WTC11 (cell line): ENCODE data around the gene HYAL1. TPM values are rescaled to one million over a fixed set of nuclear protein-coding genes. Genes with fewer than 3 reads are reported as not detected.

ENCODE experiments used
- ATAC-seq: fragments of 200-7000 bp; cut with Tn5 transposase; 2 replicates; pipeline ENCODE4 v1.10.0; 2021; ENCODE audit warnings: mild to moderate bottlenecking, moderate library complexity
- CTCF ChIA-PET: fragments of 300-600 bp; sonication (Branson Sonifier 250); formaldehyde crosslinking; loops from one replicate; lab custom pipeline; 2021; ENCODE audit warnings: antibody characterized with exemption; lab: Charles Lee
- POLR2A ChIA-PET: fragments of 350-600 bp; sonication (Branson Sonifier 250); formaldehyde crosslinking; loops from one replicate; lab custom pipeline; 2021; ENCODE audit warnings: antibody characterized with exemption; lab: Charles Lee
- DNase-seq: peaks from one replicate; pipeline ENCODE4 v3.0.0; 2021; ENCODE audit warnings: low spot score
- H3K27ac Mint-ChIP-seq: 2 replicates; pipeline ENCODE4 v1.8.0; 2021; ENCODE audit warnings: mixed read lengths
- H3K27me3 Mint-ChIP-seq: 2 replicates; pipeline ENCODE4 v1.8.0; 2021; ENCODE audit warnings: low read depth, mild to moderate bottlenecking, moderate library complexity, mixed read lengths
- H3K36me3 Mint-ChIP-seq: 2 replicates; pipeline ENCODE4 v1.8.0; 2021; ENCODE audit warnings: mixed read lengths
- H3K4me1 Mint-ChIP-seq: 2 replicates; pipeline ENCODE4 v1.8.0; 2022; ENCODE audit warnings: mixed read lengths
- H3K4me3 Mint-ChIP-seq: 2 replicates; pipeline ENCODE4 v1.8.0; 2021; ENCODE audit warnings: mild to moderate bottlenecking, moderate library complexity, mixed read lengths
- H3K9me3 Mint-ChIP-seq: 2 replicates; pipeline ENCODE4 v1.8.0; 2021; ENCODE audit warnings: mixed read lengths
- AR ChIP-seq: fragments of 250-450 bp; sonication (Bioruptor Pico); IDR thresholded peaks from 2 replicates; pipeline ENCODE4 v1.9.0; 2021; ENCODE audit warnings: mild to moderate bottlenecking
- ARID4B ChIP-seq: sonication (generic); formaldehyde crosslinking; IDR thresholded peaks from 2 replicates; pipeline ENCODE4 v1.8.0; 2023; ENCODE audit warnings: missing genetic modification reagents, mild to moderate bottlenecking, borderline replicate concordance
- CREM ChIP-seq: sonication (generic); formaldehyde crosslinking; IDR thresholded peaks from 2 replicates; pipeline ENCODE4 v1.8.1; 2022; ENCODE audit warnings: mild to moderate bottlenecking, missing genetic modification reagents, moderate library complexity
- EMX1 ChIP-seq: fragments of 250-450 bp; sonication (Bioruptor Pico); IDR thresholded peaks from 2 replicates; pipeline ENCODE4 v1.8.0; 2021; ENCODE audit warnings: mild to moderate bottlenecking
- ESRRA ChIP-seq: sonication (generic); formaldehyde crosslinking; IDR thresholded peaks from 2 replicates; pipeline ENCODE4 v1.8.1; 2022; ENCODE audit warnings: mild to moderate bottlenecking, missing genetic modification reagents, borderline replicate concordance
- ETV6 ChIP-seq: sonication (generic); formaldehyde crosslinking; IDR thresholded peaks from 2 replicates; pipeline ENCODE4 v1.8.1; 2022; ENCODE audit warnings: mild to moderate bottlenecking, missing genetic modification reagents
- FOXJ3 ChIP-seq: sonication (generic); formaldehyde crosslinking; IDR thresholded peaks from 2 replicates; pipeline ENCODE4 v1.9.0; 2021; ENCODE audit warnings: missing genetic modification reagents, mild to moderate bottlenecking, borderline replicate concordance
- FOXP1 ChIP-seq: sonication (generic); formaldehyde crosslinking; IDR thresholded peaks from 2 replicates; pipeline ENCODE4 v1.8.0; 2022; ENCODE audit warnings: missing genetic modification reagents, mild to moderate bottlenecking, moderate library complexity, borderline replicate concordance
- GRHL2 ChIP-seq: fragments of 250-450 bp; sonication (Bioruptor Pico); IDR thresholded peaks from 2 replicates; pipeline ENCODE4 v1.8.0; 2022; ENCODE audit warnings: mild to moderate bottlenecking, moderate library complexity; ENCODE audit not compliant: insufficient replicate concordance, severe bottlenecking
- GTF2I ChIP-seq: fragments of 250-450 bp; sonication (Bioruptor Pico); conservative IDR thresholded peaks from 2 replicates; pipeline ENCODE4 v1.4.0; 2021; ENCODE audit warnings: mild to moderate bottlenecking
- HMGA2 ChIP-seq: fragments of 250-450 bp; sonication (Bioruptor Pico); IDR thresholded peaks from 2 replicates; pipeline ENCODE4 v1.4.0; 2021; ENCODE audit warnings: mild to moderate bottlenecking, moderate library complexity
- IRF2 ChIP-seq: sonication (generic); formaldehyde crosslinking; IDR thresholded peaks from 2 replicates; pipeline ENCODE4 v1.8.0; 2022; ENCODE audit warnings: low read depth, missing genetic modification reagents, borderline replicate concordance
- KAT7 ChIP-seq: sonication (generic); formaldehyde crosslinking; IDR thresholded peaks from 2 replicates; pipeline ENCODE4 v1.8.1; 2023; ENCODE audit warnings: missing genetic modification reagents, mild to moderate bottlenecking, borderline replicate concordance
- MXD4 ChIP-seq: fragments of 250-450 bp; sonication (Bioruptor Pico); IDR thresholded peaks from 2 replicates; pipeline ENCODE4 v1.8.0; 2021; ENCODE audit warnings: mild to moderate bottlenecking, moderate library complexity, borderline replicate concordance
- NFYB ChIP-seq: sonication (generic); formaldehyde crosslinking; conservative IDR thresholded peaks from 2 replicates; pipeline ENCODE4 v1.8.0; 2022; ENCODE audit warnings: low read depth, missing genetic modification reagents
- NR1H2 ChIP-seq: sonication (generic); formaldehyde crosslinking; IDR thresholded peaks from 2 replicates; pipeline ENCODE4 v1.9.0; 2021; ENCODE audit warnings: mild to moderate bottlenecking, moderate library complexity, missing genetic modification reagents
- NR3C1 ChIP-seq: sonication (generic); formaldehyde crosslinking; conservative IDR thresholded peaks from 2 replicates; pipeline ENCODE4 v1.8.1; 2023; ENCODE audit warnings: low read depth, mild to moderate bottlenecking, missing genetic modification reagents
- RELA ChIP-seq: sonication (generic); formaldehyde crosslinking; IDR thresholded peaks from 2 replicates; pipeline ENCODE4 v1.8.1; 2022; ENCODE audit warnings: missing genetic modification reagents, mild to moderate bottlenecking, borderline replicate concordance
- SMAD4 ChIP-seq: sonication (generic); formaldehyde crosslinking; IDR thresholded peaks from 2 replicates; pipeline ENCODE4 v1.8.0; 2022; ENCODE audit warnings: mild to moderate bottlenecking, missing genetic modification reagents
- SP1 ChIP-seq: sonication (generic); formaldehyde crosslinking; conservative IDR thresholded peaks from 2 replicates; pipeline ENCODE4 v1.8.1; 2022; ENCODE audit warnings: missing genetic modification reagents
- TP53 ChIP-seq: sonication (generic); formaldehyde crosslinking; IDR thresholded peaks from 2 replicates; pipeline ENCODE4 v1.8.1; 2023; ENCODE audit warnings: mild to moderate bottlenecking, missing genetic modification reagents
- USF1 ChIP-seq: sonication (generic); formaldehyde crosslinking; IDR thresholded peaks from 2 replicates; pipeline ENCODE4 v1.8.0; 2022; ENCODE audit warnings: mild to moderate bottlenecking, missing genetic modification reagents
- ZBTB21 ChIP-seq: sonication (generic); formaldehyde crosslinking; IDR thresholded peaks from 2 replicates; pipeline ENCODE4 v1.8.1; 2023; ENCODE audit warnings: mild to moderate bottlenecking, missing genetic modification reagents, borderline replicate concordance
- ZBTB43 ChIP-seq: sonication (generic); formaldehyde crosslinking; IDR thresholded peaks from 2 replicates; pipeline ENCODE4 v1.8.1; 2023; ENCODE audit warnings: mild to moderate bottlenecking, missing genetic modification reagents
- ZNF263 ChIP-seq: sonication (generic); formaldehyde crosslinking; IDR thresholded peaks from 2 replicates; pipeline ENCODE4 v1.8.1; 2022; ENCODE audit warnings: low read depth, mild to moderate bottlenecking, moderate library complexity, missing genetic modification reagents
- ZNF396 ChIP-seq: fragments of 250-450 bp; sonication (Bioruptor Pico); IDR thresholded peaks from 2 replicates; pipeline ENCODE4 v1.8.0; 2021; ENCODE audit warnings: mild to moderate bottlenecking, moderate library complexity, borderline replicate concordance
- total RNA-seq: library from RNA; stranded (reverse); gene quantifications from 3 replicates; pipeline ENCODE4 v1.2.3, GENCODE V29; 2021
- TF ChIP-seq, protein P1 (sequence below): sonication (generic); formaldehyde crosslinking; IDR thresholded peaks from 2 replicates; pipeline ENCODE4 v1.8.0; 2022; ENCODE audit warnings: mild to moderate bottlenecking, missing genetic modification reagents

Gene HYAL1
- total RNA-seq, 1 experiment from 2014 or later: 3.4 TPM

- TF ChIP-seq IRF2 (CRISPR knock-in tag): no peak
- TF ChIP-seq ZNF396: no peak
- peak; percentile 88 for TF ChIP-seq SP1 (CRISPR knock-in tag)
- TF ChIP-seq KAT7 (CRISPR knock-in tag): peak; percentile 42; the same call in 1 of the 2 replicates
- peak; percentile 59; the same call in 1 of the 2 replicates for TF ChIP-seq CREM (CRISPR knock-in tag)
- no peak for TF ChIP-seq NFYB (CRISPR knock-in tag)
- TF ChIP-seq NR1H2 (CRISPR knock-in tag): no peak
Measured at GRCh38 chr3:50321336-50322114, 18.2 kb upstream of the HYAL1 start (continued).

DNA sequence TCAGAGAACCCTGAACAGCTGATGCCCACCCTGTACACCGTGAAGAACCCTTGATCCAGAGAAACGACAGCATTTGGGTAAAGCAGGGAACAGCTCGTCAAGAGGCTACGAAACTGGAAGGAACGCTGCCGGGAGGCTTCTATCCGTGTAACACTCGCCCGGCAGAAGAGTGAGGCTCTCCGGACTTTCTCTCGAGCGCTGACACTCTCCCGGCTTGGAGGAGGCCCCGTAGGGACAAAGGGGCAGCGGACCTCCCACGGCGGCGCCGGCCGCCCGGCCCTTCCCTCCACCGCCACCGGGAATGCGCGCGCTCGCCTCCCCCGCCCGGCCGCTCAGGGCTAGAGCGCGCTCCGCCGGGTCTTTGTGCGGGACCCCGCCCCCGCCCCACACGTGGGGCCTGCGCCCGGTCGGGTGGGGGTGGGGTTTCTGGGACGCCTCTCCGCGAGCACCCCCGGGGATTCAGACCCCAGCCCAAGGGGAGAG, 17.5 kb upstream of the HYAL1 start:
- peaks cover 40% of the 10 kb centered on the region for H3K4me1 Mint-ChIP-seq
- ATAC-seq (peak; percentile 26), DNase-seq (peak; percentile 81)
- no peaks in the 10 kb centered on the region for H3K27me3 Mint-ChIP-seq
- peak overlapping the region; percentile 93 for H3K4me3 Mint-ChIP-seq
- peak overlapping the region; percentile 44 for H3K27ac Mint-ChIP-seq
- ChIA-PET POLR2A (interaction anchor here (0.6 to 2.0 kb wide), 5 partner anchors 16 to 124 kb away, joined by 3 to 8 read pairs (median 5); partner anchors contain the start of genes HYAL3 and NAA80), CTCF (interaction anchor here (0.6 to 5.5 kb wide), 39 partner anchors 12 to 1382 kb away, joined by 3 to 95 read pairs (median 4); partner anchors contain the start of genes CISH, CYB561D2, HEMK1 and HYAL1)
- H3K9me3 Mint-ChIP-seq: no peaks in the 10 kb centered on the region
- peaks cover 35% of the 10 kb centered on the region for H3K36me3 Mint-ChIP-seq
- TF ChIP-seq ZNF263 (0 out of 2 replicates have a peak, but pooled peaks have one; percentile 13), ETV6 (CRISPR knock-in tag) (no peak; the same call in 1 of the 2 replicates), FOXJ3 (no peak), ZBTB21 (CRISPR knock-in tag) (no peak), USF1 (peak; percentile 58; the same call in 1 of the 2 replicates), HMGA2 (CRISPR knock-in tag) (no peak), TP53 (CRISPR knock-in tag) (peak; percentile 52; the same call in 1 of the 2 replicates), AR (CRISPR knock-in tag) (no peak), MXD4 (CRISPR knock-in tag) (no peak), NR3C1 (no peak), FOXP1 (CRISPR knock-in tag) (peak; percentile 79; the same call in 1 of the 2 replicates), EMX1 (CRISPR knock-in tag) (no peak), ZBTB43 (CRISPR knock-in tag) (peak; percentile 38; the same call in 1 of the 2 replicates), GRHL2 (CRISPR knock-in tag) (no peak), RELA (CRISPR knock-in tag) (peak; percentile 71; the same call in 1 of the 2 replicates), SMAD4 (CRISPR knock-in tag) (no peak), ARID4B (CRISPR knock-in tag) (no peak), GTF2I (CRISPR knock-in tag) (no peak), ESRRA (CRISPR knock-in tag) (no peak)
- TF ChIP-seq, protein P1, sequence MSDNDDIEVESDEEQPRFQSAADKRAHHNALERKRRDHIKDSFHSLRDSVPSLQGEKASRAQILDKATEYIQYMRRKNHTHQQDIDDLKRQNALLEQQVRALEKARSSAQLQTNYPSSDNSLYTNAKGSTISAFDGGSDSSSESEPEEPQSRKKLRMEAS (CRISPR knock-in tag): peak; percentile 42; the same call in 1 of the 2 replicates
